SK-N-SH treated with all-trans-retinoic acid at 6 μM for 48 hours (cell line): ENCODE results near the gene PROM1.

Experiments
- ATAC-seq: fragments of 200-7000 bp; cut with Tn5 transposase; 3 replicates; pipeline ENCODE4 v1.9.1; 2020; ENCODE audit warnings: mild to moderate bottlenecking, moderate library complexity
- ARNTL ChIP-seq: fragments of 450-650 bp; formaldehyde crosslinking; IDR thresholded peaks from 2 replicates; pipeline ENCODE4 v1.5.0; 2020; ENCODE audit warnings: low read depth, mild to moderate bottlenecking, moderate library complexity, borderline replicate concordance
- BACH2 ChIP-seq: fragments of 250-450 bp; sonication (Bioruptor Pico); IDR thresholded peaks from 2 replicates; pipeline ENCODE4 v1.9.0; 2021; ENCODE audit warnings: mild to moderate bottlenecking, borderline replicate concordance
- CREB5 ChIP-seq: fragments of 250-450 bp; sonication (Bioruptor Pico); IDR thresholded peaks from 2 replicates; pipeline ENCODE4 v1.5.1; 2020; ENCODE audit warnings: low read depth, mild to moderate bottlenecking, moderate library complexity
- CSDC2 ChIP-seq: fragments of 250-450 bp; sonication (Bioruptor Pico); IDR thresholded peaks from 2 replicates; pipeline ENCODE4 v1.5.0; 2020; ENCODE audit warnings: mild to moderate bottlenecking, moderate library complexity
- CSRNP3 ChIP-seq: fragments of 250-450 bp; sonication (Bioruptor Pico); IDR thresholded peaks from 2 replicates; pipeline ENCODE4 v1.5.1; 2021; ENCODE audit warnings: mild to moderate bottlenecking, moderate library complexity
- ESRRG ChIP-seq: fragments of 250-450 bp; sonication (Bioruptor Pico); IDR thresholded peaks from 2 replicates; pipeline ENCODE4 v1.6.1; 2021; ENCODE audit warnings: mild to moderate bottlenecking
- GLIS3 ChIP-seq: fragments of 250-450 bp; sonication (Bioruptor Pico); IDR thresholded peaks from 2 replicates; pipeline ENCODE4 v1.5.0; 2020; ENCODE audit warnings: mild to moderate bottlenecking, moderate library complexity
- ISL1 ChIP-seq: fragments of 250-450 bp; sonication (Bioruptor Pico); IDR thresholded peaks from 2 replicates; pipeline ENCODE4 v2.1.2; 2022; ENCODE audit warnings: mild to moderate bottlenecking, moderate library complexity
- OSR1 ChIP-seq: fragments of 250-450 bp; sonication (Bioruptor Pico); IDR thresholded peaks from 2 replicates; pipeline ENCODE4 v1.8.0; 2022; ENCODE audit warnings: moderate library complexity, mild to moderate bottlenecking, inconsistent platforms
- PATZ1 ChIP-seq: fragments of 250-450 bp; sonication (Bioruptor Pico); IDR thresholded peaks from 2 replicates; pipeline ENCODE4 v1.8.0; 2020; ENCODE audit warnings: mild to moderate bottlenecking, moderate library complexity, borderline replicate concordance
- POU6F1 ChIP-seq: fragments of 250-450 bp; sonication (Bioruptor Pico); IDR thresholded peaks from 2 replicates; pipeline ENCODE4 v1.8.0; 2021; ENCODE audit warnings: low read depth, mild to moderate bottlenecking, moderate library complexity, borderline replicate concordance
- PPARA ChIP-seq: fragments of 250-450 bp; sonication (Bioruptor Pico); IDR thresholded peaks from 2 replicates; pipeline ENCODE4 v1.5.0; 2020; ENCODE audit warnings: mild to moderate bottlenecking, borderline replicate concordance
- RARB ChIP-seq: fragments of 250-450 bp; sonication (Bioruptor Pico); IDR thresholded peaks from 2 replicates; pipeline ENCODE4 v1.8.0; 2021; ENCODE audit warnings: mild to moderate bottlenecking, moderate library complexity
- SNAI2 ChIP-seq: fragments of 250-450 bp; sonication (Bioruptor Pico); IDR thresholded peaks from 2 replicates; pipeline ENCODE4 v1.5.0; 2020; ENCODE audit warnings: mild to moderate bottlenecking, moderate library complexity
- TCF4 ChIP-seq: fragments of 250-450 bp; sonication (Bioruptor Pico); IDR thresholded peaks from 2 replicates; pipeline ENCODE4 v1.8.0; 2021; ENCODE audit warnings: mild to moderate bottlenecking, moderate library complexity, borderline replicate concordance
- TOX ChIP-seq: fragments of 250-450 bp; sonication (Bioruptor Pico); IDR thresholded peaks from 2 replicates; pipeline ENCODE4 v1.8.0; 2021; ENCODE audit warnings: mild to moderate bottlenecking, moderate library complexity, borderline replicate concordance
- TSHZ2 ChIP-seq: fragments of 250-450 bp; sonication (Bioruptor Pico); IDR thresholded peaks from 2 replicates; pipeline ENCODE4 v1.5.0; 2020; ENCODE audit warnings: mild to moderate bottlenecking, moderate library complexity
- ZC3H10 ChIP-seq: fragments of 250-450 bp; sonication (Bioruptor Pico); IDR thresholded peaks from 2 replicates; pipeline ENCODE4 v1.5.1; 2021; ENCODE audit warnings: mild to moderate bottlenecking, moderate library complexity
- ZFP30 ChIP-seq: fragments of 450-650 bp; formaldehyde crosslinking; IDR thresholded peaks from 2 replicates; pipeline ENCODE4 v1.5.0; 2022; ENCODE audit warnings: mild to moderate bottlenecking, moderate library complexity
- ZNF565 ChIP-seq: fragments of 450-650 bp; formaldehyde crosslinking; conservative IDR thresholded peaks from 2 replicates; pipeline ENCODE4 v1.5.0; 2020; ENCODE audit warnings: low read depth, mild to moderate bottlenecking, moderate library complexity
- ZNF70 ChIP-seq: fragments of 450-650 bp; formaldehyde crosslinking; IDR thresholded peaks from 2 replicates; pipeline ENCODE4 v1.5.0; 2020; ENCODE audit warnings: mild to moderate bottlenecking, moderate library complexity
- ZNF8 ChIP-seq: fragments of 450-650 bp; formaldehyde crosslinking; IDR thresholded peaks from 2 replicates; pipeline ENCODE4 v1.5.0; 2020; ENCODE audit warnings: mild to moderate bottlenecking, moderate library complexity

Gene PROM1

DNA sequence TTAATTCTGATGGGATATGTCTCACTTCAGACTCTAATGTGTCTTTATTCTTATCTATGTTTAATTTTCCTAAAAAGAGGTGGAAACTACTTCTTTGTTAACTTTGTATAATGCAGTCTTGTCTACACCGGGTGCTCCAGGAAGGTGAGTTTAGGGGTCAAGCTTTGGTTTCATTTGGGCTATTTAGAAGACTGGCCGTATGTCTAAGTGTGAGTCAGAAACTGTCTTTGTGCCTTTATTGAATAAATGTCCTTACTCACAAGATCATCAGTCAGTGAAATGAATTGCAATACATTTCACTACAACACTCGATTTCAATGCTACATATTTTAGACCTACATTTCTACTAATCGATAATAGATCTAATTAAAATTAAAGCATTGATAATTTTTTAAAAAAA lies 56.2 kb downstream of the PROM1 start:
- ATAC-seq, result no peak
- TF ChIP-seq TCF4 (CRISPR knock-in tag), result no peak
- TF ChIP-seq TOX (CRISPR knock-in tag), result no peak
- no peak for TF ChIP-seq RARB (CRISPR knock-in tag)
- TF ChIP-seq ZNF70, result no peak
- TF ChIP-seq ZNF8 (CRISPR knock-in tag), result no peak
- no peak for TF ChIP-seq ZNF565 (CRISPR knock-in tag)

DNA sequence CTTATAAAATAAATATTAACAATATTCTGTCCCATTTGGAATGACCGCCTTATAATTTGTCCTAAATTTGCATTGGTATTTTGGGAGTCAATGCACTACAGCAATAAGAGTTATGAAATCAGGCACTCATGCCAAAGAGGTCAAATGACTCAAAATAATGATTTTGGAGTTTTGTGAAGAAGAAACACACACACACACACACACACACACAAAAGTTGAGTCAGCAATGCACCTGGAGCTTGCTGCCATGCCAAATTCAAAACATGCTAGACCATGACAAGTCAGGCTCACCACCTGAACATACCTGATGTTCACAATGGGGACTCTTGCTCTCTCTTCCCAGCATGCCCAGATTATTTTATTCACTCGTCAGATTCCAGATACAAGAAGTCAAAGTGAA lies 56.7 kb downstream of the PROM1 start:
- no peak for ATAC-seq
- TF ChIP-seq ZFP30 (CRISPR knock-in tag) (no peak), PATZ1 (CRISPR knock-in tag) (no peak), POU6F1 (CRISPR knock-in tag) (no peak), ESRRG (CRISPR knock-in tag) (no peak), TSHZ2 (CRISPR knock-in tag) (no peak), OSR1 (CRISPR knock-in tag) (no peak), BACH2 (no peak), SNAI2 (CRISPR knock-in tag) (no peak), ZC3H10 (CRISPR knock-in tag) (no peak), ZNF70 (no peak), ZNF8 (CRISPR knock-in tag) (no peak), TOX (CRISPR knock-in tag) (no peak), CREB5 (CRISPR knock-in tag) (no peak)

DNA sequence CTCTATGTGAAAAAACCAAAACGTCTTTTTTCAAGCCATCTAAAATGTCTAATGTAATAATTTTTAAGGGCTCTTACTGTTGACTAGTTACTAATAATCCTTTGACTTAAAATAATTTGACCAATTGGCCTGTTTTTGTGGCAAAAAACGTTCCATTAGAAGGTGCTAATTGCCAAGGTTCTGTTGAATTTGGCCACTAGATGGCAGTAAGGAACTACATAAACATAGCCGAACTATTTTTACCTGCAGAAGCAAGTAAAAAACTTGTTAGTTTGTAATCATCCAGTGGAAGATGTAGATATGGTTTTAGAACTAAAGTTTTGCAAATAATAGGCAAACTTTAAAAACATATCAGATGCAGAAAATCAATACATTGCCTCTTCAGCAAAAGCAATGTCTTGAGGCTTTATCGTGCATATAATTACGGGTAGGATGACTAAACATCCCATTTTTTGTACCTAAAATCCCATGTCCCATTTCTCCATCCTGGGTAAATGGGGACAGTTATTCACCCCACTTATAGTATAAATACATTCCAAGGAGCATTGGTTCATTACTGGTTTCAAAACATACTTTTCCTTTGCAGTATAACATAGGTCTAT lies 57.6 kb downstream of the PROM1 start:
- peak; percentile 56; the same call in 2 of the 3 replicates for ATAC-seq
- TF ChIP-seq CSDC2 (CRISPR knock-in tag) (no peak), PATZ1 (CRISPR knock-in tag) (no peak), TOX (CRISPR knock-in tag) (no peak), TCF4 (CRISPR knock-in tag) (no peak), ESRRG (CRISPR knock-in tag) (no peak), BACH2 (no peak), OSR1 (CRISPR knock-in tag) (no peak), CSRNP3 (no peak), ZNF8 (CRISPR knock-in tag) (no peak), CREB5 (CRISPR knock-in tag) (no peak), ISL1 (no peak), POU6F1 (CRISPR knock-in tag) (no peak), GLIS3 (CRISPR knock-in tag) (no peak), PPARA (CRISPR knock-in tag) (no peak), ZFP30 (CRISPR knock-in tag) (no peak), ARNTL (CRISPR knock-in tag) (no peak)
